AG10803 (cell line): ENCODE results near the gene ANKS1B.

Experiments
- DNase-seq: peaks from one replicate; pipeline ENCODE4 v3.0.0; 2010; ENCODE audit warnings: low read depth
- H3K4me3 ChIP-seq: 2 replicates; pipeline ENCODE4 v1.5.1; 2011; ENCODE audit warnings: mild to moderate bottlenecking, low read length, control low read depth
- TF ChIP-seq, protein P1 (sequence below): conservative IDR thresholded peaks from 2 replicates; pipeline ENCODE4 v1.5.1; 2011; ENCODE audit warnings: mild to moderate bottlenecking, low read length, control low read depth, inconsistent platforms

ANKS1B gene

DNA sequence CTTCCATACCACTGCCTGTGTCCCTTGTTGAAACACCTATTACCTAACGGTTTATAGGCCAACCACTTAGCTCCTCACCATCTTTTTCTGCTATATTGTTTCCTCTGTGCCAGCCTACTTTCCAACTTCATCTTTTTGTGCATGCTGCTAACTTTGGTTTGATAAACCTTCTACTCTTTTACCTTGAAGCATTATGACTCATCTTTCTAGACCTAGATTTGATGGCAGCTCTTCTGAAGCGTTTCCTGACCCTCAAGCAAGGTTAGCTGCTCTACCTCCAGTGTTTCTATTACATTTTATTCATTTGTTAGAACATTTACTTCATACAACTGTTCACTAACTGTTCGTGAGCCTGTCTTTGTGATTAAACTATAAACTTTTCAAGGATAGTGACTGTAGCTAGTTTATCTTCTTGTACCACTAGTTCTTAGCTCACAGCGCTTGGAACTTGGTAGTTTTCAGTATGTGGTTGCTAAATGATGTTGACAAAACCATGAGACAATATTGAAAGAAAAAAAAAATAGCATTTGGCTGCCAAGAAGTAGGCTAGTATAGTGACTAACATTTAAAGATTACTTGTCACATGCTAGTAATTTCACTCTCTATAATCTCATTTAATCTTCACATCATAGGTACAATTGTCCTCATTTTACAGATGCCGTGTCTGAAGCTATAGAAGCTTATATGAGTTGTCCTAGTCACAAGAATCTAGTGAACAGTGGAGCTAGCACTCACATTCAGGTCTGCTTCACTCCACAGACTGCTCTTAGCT lies 1260.2 kb downstream of the ANKS1B start:
- no peak overlapping the region for H3K4me3 ChIP-seq
- TF ChIP-seq, protein P1, sequence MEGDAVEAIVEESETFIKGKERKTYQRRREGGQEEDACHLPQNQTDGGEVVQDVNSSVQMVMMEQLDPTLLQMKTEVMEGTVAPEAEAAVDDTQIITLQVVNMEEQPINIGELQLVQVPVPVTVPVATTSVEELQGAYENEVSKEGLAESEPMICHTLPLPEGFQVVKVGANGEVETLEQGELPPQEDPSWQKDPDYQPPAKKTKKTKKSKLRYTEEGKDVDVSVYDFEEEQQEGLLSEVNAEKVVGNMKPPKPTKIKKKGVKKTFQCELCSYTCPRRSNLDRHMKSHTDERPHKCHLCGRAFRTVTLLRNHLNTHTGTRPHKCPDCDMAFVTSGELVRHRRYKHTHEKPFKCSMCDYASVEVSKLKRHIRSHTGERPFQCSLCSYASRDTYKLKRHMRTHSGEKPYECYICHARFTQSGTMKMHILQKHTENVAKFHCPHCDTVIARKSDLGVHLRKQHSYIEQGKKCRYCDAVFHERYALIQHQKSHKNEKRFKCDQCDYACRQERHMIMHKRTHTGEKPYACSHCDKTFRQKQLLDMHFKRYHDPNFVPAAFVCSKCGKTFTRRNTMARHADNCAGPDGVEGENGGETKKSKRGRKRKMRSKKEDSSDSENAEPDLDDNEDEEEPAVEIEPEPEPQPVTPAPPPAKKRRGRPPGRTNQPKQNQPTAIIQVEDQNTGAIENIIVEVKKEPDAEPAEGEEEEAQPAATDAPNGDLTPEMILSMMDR: no peak
- no peak for DNase-seq

DNA sequence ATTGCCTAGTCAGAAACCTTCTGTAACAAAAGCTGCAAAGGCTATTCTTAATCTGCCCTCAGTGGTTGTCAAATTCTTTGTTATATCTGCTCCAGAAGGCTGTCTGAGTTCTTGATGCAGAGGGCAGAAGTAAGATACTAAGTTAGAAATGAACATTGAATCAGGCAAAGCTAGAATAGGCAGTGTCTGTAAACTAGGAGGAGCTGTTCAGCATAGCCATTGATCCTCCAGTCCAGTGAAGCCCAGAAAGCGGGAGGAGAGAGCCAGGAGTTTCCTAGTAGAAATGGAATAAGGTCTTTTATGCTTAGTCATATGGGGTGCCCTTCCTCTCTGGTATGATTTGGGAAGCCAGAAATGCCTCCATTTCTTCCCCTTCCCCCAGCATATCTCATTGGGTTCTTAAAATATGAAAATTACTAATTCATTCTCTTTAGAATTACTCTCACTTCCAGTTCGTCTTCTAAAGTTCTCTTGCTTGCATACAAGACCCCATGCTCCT lies 1263.5 kb downstream of the ANKS1B start:
- DNase-seq: no peak
- TF ChIP-seq, protein P1: no peak
- H3K4me3 ChIP-seq: no peak overlapping the region

DNA sequence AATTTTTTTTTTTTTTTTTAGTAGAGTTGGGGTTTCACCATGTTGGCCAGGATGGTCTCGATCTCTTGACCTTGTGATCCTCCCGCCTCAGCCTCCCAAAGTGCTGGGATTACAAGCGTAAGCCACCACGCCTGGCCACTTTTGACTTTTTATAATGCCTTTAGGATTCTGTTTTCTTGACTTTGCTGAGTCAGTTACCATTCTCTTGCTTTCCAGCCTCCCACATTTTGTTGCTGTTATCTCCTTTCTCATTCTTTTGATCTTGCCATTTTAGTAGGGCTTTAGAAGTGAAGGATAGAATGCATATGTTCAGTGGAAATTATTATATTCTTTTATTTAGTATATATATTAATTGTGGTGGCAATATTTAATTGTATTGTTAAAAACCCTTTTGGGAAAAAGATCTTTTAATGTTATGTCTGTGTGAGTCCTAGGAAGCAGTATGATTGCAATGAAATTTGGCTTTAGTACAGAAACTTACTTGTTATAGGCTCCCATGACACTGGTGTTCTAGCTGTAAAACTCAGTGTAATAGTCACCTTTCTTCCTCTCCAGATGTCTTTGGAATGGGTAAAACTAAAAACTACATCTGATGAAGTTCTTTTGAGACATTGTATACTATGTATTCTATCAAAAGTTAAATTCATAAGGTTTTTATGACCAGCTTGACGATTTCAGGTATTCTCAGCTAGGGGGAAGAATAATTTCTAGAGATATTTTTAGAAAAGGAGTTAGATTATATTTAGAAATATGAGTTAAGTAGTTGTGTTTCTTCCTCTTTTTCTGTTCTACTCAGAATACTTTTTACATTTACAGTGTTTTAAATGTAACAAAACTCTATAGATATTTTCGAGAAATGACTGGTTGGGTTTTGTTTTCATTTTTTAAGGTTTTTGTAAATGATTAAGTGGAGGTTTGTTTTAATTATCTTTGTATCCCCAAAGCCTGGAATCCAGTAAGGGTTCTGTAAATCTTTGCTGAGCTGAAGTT lies 1264.9 kb downstream of the ANKS1B start:
- no peak overlapping the region for H3K4me3 ChIP-seq
- DNase-seq: no peak
- TF ChIP-seq, protein P1: no peak

DNA sequence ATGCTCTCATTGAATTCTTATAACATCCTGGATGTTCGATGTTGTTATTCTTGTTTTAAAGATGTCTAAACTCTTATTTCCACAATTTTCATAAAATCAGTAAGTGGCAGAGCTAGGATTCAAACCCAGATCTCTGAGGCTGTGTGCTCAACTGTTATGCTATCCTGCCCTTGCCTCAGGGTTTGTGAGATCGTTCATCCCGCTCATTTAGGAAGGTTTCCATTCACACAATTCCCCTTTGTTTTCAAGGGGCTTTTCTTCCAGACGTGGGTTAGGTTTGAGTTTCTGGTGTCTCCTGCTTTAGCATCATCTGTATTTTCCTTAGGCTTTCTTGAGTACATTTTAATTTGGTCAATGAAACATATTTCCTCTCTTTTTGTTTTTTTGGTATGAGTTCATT lies 1270.3 kb downstream of the ANKS1B start:
- no peak overlapping the region for H3K4me3 ChIP-seq
- TF ChIP-seq, protein P1: no peak
- no peak for DNase-seq

DNA sequence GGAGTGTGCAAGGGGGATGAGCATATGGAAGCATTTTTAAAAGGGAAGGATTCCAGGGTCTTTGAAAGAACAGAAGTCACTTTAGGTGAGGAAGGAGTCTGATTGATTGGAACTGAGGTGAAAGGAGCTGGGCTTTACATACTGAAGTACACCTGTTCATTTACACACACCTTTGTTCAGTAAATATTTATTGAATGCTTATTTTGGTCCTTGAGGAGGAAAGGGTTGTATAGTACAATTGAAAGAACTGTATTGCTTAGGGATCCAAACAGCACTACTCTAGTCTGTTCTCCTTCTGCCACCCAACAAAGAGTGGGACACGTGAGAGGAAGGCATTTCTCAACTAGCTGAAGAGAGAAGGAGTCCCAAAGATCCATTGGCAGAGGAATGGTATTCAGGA lies 1275.7 kb downstream of the ANKS1B start:
- no peak overlapping the region for H3K4me3 ChIP-seq
- TF ChIP-seq, protein P1: no peak
- no peak for DNase-seq

DNA sequence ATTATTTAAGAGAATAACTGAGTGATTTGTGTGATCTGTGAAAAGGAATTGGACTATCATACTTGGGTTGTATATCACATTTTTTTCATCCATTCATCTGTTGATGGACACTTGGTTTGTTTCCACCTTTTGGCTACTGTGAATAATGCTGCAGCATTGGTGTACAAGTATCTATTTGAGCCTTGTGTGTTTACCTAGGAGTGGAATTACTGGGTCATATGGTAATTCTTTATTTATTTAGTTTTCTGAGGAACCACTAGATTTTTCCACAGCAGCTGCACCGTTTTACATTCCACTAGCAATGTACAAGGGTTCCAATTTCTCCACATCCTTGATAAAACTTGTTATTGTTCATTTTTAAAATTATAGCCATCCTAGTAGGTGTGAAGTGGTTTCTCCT lies 1283.6 kb downstream of the ANKS1B start:
- H3K4me3 ChIP-seq: no peak overlapping the region
- DNase-seq: no peak
- TF ChIP-seq, protein P1: no peak
